Retinal pigment epithelial cell (primary cell): ENCODE results near the gene GPD1.

Source experiments
- DNase-seq: peaks from one replicate; pipeline ENCODE4 v3.0.0-alpha.2; 2010; ENCODE audit warnings: low read depth
- H3K4me3 ChIP-seq: 2 replicates; pipeline ENCODE4 v1.5.1; 2011; ENCODE audit warnings: mild to moderate bottlenecking, low read length, control low read depth, moderate library complexity
- CTCF ChIP-seq: conservative IDR thresholded peaks from 2 replicates; pipeline ENCODE4 v1.5.1; 2011; ENCODE audit warnings: low read depth, low read length, control low read depth, inconsistent platforms

The GPD1 gene

GRCh38 chr12:50073712-50074111 is 30.1 kb upstream of the GPD1 start:
- TF ChIP-seq CTCF, result no peak
- no peak for DNase-seq
- no peak overlapping the region for H3K4me3 ChIP-seq

GRCh38 chr12:50074936-50075807 is 28.6 kb upstream of the GPD1 start:
- H3K4me3 ChIP-seq, result no peak overlapping the region
- peak; percentile 68 for DNase-seq
- peak; percentile 90 for TF ChIP-seq CTCF

GRCh38 chr12:50075808-50076170 is 28.0 kb upstream of the GPD1 start:
- no peak for TF ChIP-seq CTCF
- no peak overlapping the region for H3K4me3 ChIP-seq
- DNase-seq, result no peak

GRCh38 chr12:50077099-50077498 is 26.7 kb upstream of the GPD1 start:
- H3K4me3 ChIP-seq, result no peak overlapping the region
- no peak for DNase-seq
- no peak for TF ChIP-seq CTCF

- no peak for DNase-seq
- TF ChIP-seq CTCF, result no peak
- no peak overlapping the region for H3K4me3 ChIP-seq
Measured at GRCh38 chr12:50078281-50078680, 25.5 kb upstream of the GPD1 start.

- no peak for DNase-seq
- no peak for TF ChIP-seq CTCF
- no peak overlapping the region for H3K4me3 ChIP-seq
Measured at GRCh38 chr12:50079771-50080170, 24.0 kb upstream of the GPD1 start.
